Astrocyte of the cerebellum (primary cell): Measurements from ENCODE around the gene PRSS38.

Experiments
- DNase-seq: peaks from one replicate; pipeline ENCODE4 v3.0.0-alpha.2; 2011; ENCODE audit warnings: low read depth
- H3K4me3 ChIP-seq: 2 replicates; pipeline ENCODE4 v1.5.1; 2011; ENCODE audit warnings: mild to moderate bottlenecking, low read depth, low read length, moderate library complexity
- CTCF ChIP-seq: IDR thresholded peaks from 2 replicates; pipeline ENCODE4 v1.5.1; 2012; ENCODE audit warnings: low read length, low read depth, moderate library complexity, mild to moderate bottlenecking; ENCODE audit errors: missing control alignments
- in situ Hi-C: cut with HindIII; loops from 2 replicates; pipeline ENCODE4 v1.10.0; 2017; ENCODE audit warnings: low sequenced_read_pairs

Gene PRSS38

GRCh38 chr1:227893949-227894721 is 78.7 kb downstream of the PRSS38 start:
- in situ Hi-C loops = no loop called here
- DNase-seq = no peak
- no peak overlapping the region for H3K4me3 ChIP-seq
- no peak for TF ChIP-seq CTCF

DNA sequence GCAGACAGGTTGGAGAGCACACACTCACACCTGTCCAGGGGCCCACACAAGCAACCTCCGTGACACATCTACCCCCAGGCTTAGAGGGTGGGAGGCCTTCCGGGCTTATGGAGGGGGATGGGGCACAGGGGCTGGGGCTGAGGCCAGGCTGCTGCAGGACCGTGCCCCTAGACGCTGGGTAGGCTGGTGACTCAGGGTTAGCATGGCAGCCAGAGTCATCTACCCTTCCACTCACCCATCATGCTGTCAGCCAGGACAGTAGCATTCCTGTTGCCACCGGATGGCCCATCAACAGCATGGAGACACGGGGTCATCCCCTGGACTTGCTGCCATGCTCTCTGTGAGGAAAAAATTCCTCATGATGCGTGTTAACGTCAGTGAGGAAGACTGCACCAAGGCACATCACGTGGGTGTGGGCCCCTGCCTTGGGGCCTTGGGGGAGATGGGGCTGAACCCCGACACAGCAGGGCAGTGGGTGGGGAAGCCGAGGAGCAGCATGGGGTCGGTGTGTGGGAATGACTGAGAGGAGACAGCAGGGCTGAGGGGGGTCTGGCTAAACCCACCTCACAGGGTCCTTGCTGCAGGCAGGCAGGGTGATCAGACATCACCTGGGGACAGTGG is 79.5 kb downstream of the PRSS38 start:
- no peak for DNase-seq
- TF ChIP-seq CTCF = no peak
- H3K4me3 ChIP-seq = no peak overlapping the region
- in situ Hi-C loops = no loop called here
